HG03457 (cell line): ENCODE results near the gene ONECUT3.

ENCODE experiments used
- ATAC-seq: cut with Tn5 transposase; IDR thresholded peaks from one replicate; pipeline ENCODE4 v1.9.1; 2021; ENCODE audit warnings: moderate number of reproducible peaks; ENCODE audit not compliant: unreplicated experiment

Gene ONECUT3

GRCh38 chr19:1813192-1814182 is 60.2 kb downstream of the ONECUT3 start:
- no peak for ATAC-seq

DNA sequence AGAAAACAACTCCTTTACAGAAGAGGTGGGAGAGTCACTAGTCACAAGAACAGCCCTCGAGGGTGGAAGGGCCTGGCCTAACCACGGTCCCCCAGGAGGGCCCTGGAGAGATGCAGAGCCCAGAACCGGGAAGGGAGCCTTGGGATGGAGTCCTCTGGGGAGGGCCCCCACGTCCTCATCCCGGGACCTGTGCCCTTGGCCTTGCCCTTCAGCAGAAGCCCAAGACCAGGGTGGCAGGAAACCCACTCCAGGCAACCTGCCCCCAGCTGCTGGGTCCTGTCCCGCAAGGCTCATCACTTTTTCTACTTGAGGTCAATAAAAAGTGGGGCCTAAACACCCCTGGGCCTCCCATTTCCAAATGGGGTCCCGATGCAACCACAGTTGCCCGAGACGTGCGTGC is 61.1 kb downstream of the ONECUT3 start:
- no peak for ATAC-seq

GRCh38 chr19:1814833-1815604 is 61.7 kb downstream of the ONECUT3 start:
- ATAC-seq, result no peak

DNA sequence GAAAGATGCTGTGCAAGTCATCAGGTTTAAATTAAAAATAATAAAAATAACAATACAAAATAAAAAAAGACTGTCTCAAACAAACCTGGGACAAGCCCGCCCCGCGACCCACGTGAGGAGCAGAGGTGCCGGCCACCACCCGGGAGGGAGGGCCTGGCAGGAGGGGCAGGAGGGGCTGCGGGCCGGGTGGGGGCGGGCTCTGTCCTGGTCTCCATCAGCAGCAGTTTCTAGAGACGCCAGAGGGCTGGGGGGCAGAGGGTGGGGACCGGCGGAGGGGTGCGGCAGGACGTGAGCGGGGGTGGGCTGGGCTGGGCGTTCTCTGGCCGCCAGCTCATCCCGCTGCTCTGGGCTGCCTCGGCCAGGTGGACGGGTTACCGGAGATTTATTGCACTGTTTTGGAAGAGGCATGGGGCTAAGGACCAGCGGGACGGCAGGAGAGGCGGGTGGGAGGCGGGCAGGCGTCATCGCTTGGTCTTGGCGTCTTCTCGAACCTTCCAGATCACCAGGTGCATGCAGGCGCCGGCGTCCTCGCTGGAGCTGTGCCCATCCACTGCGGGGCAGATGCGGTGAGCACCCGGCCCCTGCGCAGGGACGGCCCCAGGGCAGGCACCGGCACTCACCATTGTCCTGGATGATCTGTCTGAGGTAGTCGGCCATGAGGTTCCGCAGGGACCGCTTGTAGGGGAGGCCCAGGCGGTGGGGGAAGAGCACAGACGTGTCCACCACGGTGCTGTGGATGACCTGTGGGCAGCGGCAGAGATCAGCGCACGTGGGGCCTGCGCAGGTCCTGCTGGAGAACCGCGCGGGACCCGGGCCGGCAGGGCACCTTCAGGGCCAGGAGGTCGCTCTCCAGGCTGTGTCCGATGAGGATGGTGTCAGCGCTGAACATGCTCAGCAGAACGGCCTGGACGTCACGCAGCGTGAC is 62.6 kb downstream of the ONECUT3 start:
- no peak for ATAC-seq

GRCh38 chr19:1816530-1817298 is 63.4 kb downstream of the ONECUT3 start:
- no peak for ATAC-seq

DNA sequence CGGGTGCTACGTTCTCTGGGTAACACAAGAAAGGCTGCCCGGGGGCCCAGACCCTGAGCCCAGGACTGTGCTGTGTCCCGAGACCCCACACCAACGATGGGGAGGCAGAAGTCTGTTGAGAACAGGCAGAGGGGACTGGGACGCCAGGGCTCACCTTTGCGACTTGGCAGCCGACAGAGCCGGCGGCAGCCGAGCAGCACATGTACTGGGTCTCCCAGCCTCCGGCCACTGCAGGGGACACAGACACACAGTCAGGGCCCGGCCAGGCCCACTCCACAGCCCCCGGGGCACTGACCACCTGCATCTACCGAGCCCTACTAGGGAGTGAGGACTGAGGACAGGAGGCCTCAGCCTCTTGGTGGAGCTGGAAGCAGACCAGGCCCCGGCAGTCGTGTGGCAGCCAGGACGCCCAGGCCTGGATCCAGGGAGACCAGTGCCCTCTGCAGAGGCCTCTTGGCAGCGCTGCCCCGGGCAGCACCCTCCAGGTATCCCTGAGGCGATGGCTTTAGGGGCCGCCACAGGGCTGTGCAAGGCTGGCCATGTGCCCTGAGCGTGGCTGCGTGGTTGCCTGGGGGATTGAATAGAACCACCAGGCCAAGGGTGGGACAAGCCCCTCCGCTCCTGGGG is 64.4 kb downstream of the ONECUT3 start:
- no peak for ATAC-seq

- ATAC-seq, result no peak
These were observed 65.4 kb downstream of the ONECUT3 start for GRCh38 chr19:1818549-1819195.

- no peak for ATAC-seq
These were observed 66.3 kb downstream of the ONECUT3 start for GRCh38 chr19:1819341-1820255.

- no peak for ATAC-seq
These were observed 68.9 kb downstream of the ONECUT3 start for GRCh38 chr19:1822210-1822609.

- ATAC-seq, result no peak
These were observed 69.7 kb downstream of the ONECUT3 start for GRCh38 chr19:1823020-1823419.

GRCh38 chr19:1823539-1824251 is 70.4 kb downstream of the ONECUT3 start:
- ATAC-seq, result no peak

GRCh38 chr19:1824252-1824622 is 70.9 kb downstream of the ONECUT3 start:
- no peak for ATAC-seq

- ATAC-seq, result no peak
These were observed 72.7 kb downstream of the ONECUT3 start for GRCh38 chr19:1825909-1826556.

- no peak for ATAC-seq
These were observed 73.5 kb downstream of the ONECUT3 start for GRCh38 chr19:1826557-1827521.

- no peak for ATAC-seq
These were observed 74.4 kb downstream of the ONECUT3 start for GRCh38 chr19:1827566-1828278.
